Mesenteric fat pad (tissue), 1 donor: Measurements from ENCODE around the gene NRXN2. TPM values are rescaled to one million over a fixed set of nuclear protein-coding genes. Genes with fewer than 3 reads are reported as not detected.

Source experiments
- DNase-seq: peaks from one replicate; pipeline ENCODE4 v3.0.0-alpha.2; 2020; ENCODE audit warnings: low spot score
- total RNA-seq: library from RNA; stranded (reverse); fragmentation: NEBNext Ultra II Directional; extraction: Animal tissue kit (Norgen Biotek cat#: 25700); gene quantifications from one replicate; pipeline ENCODE4 v1.2.1, GENCODE V29; 2021
- donor health status: DM: yes; HTN: yes; CAD: no.

Gene NRXN2
- total RNA-seq, 1 donor from 2014 or later: 8.8 TPM

GRCh38 chr11:64594159-64594939, 128.6 kb downstream of the NRXN2 start:
- no peak for DNase-seq

DNA sequence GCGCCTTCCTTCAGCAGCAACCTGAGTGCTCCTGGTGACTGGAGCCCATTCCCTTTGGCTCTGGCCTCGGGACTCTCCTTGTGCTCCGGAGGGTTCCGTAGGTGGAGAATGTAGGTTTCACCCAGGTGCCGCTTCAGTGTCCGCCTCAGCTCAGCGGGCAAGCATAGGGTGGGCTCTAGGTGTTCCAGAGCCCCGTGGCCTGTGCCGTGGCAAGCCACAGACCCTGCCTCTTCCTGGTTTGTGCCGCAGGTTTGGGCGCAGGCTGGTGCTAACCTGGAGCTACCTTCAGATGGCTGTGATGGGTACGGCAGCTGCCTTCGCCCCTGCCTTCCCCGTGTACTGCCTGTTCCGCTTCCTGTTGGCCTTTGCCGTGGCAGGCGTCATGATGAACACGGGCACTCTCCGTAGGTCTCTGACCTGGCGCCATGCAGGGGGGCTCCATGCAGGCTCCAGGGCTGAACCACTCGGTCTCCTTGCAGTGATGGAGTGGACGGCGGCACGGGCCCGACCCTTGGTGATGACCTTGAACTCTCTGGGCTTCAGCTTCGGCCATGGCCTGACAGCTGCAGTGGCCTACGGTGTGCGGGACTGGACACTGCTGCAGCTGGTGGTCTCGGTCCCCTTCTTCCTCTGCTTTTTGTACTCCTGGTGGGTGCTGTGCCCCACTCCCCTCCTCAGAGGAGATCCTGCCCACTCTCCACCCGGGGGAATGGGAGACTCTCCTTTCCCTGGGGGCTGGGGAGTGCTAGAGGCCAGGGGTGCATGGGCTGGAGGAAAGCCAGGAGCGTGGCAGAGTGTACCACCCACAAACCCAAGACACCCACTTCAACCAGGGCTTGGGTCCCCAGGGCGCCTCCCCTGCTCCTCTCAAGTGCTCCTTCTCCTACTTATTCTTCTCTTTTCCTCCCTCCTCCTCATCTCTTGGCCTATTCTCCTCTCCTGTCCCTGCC, 129.6 kb downstream of the NRXN2 start:
- DNase-seq: no peak

DNA sequence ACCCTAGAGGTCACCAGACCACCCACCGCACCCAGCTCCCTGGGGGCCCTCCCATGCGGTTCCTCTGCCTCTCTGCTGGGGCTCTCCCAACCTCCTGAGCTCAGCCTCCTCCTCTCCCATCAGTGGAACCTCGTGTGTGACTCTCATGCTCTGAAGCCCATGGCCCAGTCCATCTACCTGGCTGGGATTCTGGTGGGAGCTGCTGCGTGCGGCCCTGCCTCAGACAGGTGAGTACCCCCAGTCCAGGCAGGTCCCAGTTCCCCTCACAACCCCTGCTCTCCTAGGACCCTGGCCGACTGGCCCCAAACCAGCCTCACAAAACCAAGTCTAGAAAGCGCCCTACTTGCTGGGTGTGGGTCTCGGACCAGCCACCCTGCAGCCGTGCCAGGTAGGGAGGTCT, 130.3 kb downstream of the NRXN2 start:
- DNase-seq: no peak

DNA sequence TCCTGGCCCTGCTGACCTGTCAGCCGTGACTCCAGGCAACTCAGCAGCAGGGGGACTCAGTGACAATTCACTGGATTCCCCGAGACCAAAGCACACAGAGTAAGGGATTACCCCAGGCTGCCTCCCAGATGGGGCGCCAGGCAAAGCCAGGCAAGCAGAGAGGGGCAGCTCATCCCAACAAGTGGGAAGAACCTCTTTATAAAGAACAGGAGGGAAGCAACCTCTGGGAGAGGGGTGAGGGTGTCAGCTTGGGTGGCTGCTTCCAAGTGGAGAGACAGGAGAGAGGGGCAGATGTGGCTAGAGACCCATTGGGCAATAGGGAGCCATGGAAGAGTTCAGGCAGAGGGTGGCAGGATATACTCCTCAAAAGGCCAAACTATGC, 130.8 kb downstream of the NRXN2 start:
- DNase-seq: no peak

DNA sequence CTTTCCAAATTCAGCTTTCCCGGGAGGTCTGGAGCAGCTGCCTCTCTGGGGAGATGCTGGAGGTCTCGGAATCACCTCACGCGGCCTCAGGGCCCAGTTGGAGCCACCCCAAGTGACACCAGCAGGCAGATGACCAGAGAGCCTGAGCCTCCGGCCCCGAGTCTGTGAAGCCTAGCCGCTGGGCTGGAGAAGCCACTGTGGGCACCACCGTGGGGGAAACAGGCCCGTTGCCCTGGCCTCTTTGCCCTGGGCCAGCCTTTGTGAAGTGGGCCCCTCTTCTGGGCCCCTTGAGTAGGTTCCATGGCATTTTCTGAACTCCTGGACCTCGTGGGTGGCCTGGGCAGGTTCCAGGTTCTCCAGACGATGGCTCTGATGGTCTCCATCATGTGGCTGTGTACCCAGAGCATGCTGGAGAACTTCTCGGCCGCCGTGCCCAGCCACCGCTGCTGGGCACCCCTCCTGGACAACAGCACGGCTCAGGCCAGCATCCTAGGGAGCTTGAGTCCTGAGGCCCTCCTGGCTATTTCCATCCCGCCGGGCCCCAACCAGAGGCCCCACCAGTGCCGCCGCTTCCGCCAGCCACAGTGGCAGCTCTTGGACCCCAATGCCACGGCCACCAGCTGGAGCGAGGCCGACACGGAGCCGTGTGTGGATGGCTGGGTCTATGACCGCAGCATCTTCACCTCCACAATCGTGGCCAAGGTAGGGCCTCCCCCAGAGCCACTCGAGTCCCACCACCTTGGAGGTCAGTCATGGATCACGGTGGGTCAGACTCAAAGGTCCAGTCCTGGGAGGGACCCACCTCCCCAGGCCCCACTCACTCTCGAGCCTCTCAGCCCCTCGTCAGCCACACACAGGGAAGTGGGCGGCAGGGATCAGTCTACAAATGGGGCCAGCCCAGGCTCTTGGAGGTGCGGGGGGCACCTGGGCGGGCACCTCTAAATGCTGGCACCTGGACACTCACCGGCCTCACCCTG, 131.5 kb downstream of the NRXN2 start:
- DNase-seq: no peak

GRCh38 chr11:64590763-64591221, 132.2 kb downstream of the NRXN2 start, which contains the start of gene SLC22A12:
TSS of gene SLC22A12 (plus strand) at chr11:64591220. CDS start at chr11:64591557, 337 bp downstream.
- no peak for DNase-seq

GRCh38 chr11:64588701-64589100, 134.3 kb downstream of the NRXN2 start:
- no peak for DNase-seq

GRCh38 chr11:64586366-64586765, 136.6 kb downstream of the NRXN2 start:
- DNase-seq: no peak

GRCh38 chr11:64585150-64585549, 137.8 kb downstream of the NRXN2 start:
- DNase-seq: no peak

DNA sequence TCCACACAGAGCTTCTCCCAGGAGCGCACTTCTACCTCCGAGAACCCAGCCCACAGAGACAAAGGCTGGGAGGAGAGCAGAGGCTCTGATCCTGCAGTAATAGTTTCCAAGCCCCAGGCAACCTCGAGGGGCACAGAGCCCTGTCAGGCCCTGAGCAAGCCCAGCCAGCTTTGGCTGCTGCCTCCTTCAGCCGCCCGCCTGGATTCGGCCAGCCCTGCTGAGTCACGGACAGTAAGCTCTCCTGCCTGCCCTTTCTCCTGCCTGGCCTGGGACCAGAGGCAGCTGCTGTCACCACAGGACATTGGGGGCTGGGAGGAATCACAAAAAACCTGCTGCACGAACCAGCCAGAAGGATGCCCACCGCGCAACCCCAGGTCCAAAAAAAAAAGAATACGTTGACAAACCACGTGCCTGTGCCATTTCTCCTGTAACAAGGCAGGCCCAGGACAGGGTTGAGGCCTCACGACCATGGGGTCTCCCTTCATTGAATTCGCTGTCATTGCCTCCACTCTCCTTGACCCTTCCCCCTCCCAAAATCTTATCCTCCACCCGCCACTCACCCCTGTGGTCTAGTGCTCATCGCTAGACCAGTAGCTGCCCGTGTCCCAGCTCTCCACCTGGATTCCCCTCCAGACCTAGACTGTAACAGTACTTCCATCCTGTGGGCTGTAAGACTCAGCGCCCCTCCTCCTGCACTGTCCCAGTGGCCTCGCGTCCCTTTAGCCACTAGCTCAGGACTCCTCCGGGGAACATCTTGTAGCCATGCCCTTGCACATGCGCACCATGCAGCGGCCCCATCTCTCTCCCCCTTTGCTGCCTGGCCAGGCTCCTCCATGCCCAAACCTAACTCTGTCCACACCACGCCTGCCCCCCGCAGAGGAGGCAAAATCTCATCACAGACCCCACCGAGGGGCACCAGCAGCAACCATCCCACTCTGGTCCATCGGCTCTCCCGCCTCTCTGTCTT, 139.4 kb downstream of the NRXN2 start:
- DNase-seq: no peak

DNA sequence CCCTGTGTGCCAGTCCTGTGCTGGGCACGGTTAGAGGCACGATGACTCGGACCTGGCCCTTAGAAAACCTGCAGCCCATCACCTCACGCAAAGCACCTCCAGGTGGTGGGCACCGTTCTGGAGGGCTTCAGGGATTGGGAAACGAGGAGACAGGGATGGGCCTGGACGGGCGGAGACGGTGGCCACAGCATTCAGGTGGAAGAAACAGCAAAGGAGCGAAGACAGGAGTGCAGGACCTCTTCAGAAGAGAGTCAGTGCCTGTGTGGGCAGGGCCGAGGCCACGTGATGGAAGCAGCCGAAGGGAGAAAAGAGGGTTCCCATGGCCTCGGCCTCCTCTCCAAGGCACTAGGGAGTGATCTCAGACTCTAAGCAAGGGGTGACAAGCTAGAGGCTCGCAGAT, 140.1 kb downstream of the NRXN2 start:
- DNase-seq: no peak

DNA sequence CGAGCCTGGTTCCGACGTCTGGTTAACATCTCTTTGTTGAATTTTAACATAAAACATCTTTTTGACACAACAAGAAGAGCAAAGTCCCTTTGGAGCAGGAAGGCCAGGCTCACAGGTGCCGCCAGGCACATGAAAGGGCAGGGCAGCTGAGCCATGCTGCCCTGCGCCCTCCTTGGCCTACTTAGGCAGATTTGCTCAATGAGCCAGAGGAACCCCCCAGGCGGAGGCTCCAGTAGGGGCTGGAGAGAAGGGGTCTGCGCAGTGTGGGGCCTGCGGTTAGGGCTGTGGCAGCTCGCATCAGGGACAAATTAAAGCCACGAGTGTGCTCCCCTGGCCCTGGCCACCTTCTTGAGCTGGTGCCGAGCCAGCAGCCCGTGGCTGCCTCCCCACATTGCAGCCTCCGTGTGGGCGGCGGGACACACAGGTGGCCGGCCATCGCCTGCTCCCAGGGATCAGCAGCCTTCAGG, 141.9 kb downstream of the NRXN2 start:
- no peak for DNase-seq

- no peak for DNase-seq
Measured at GRCh38 chr11:64580412-64580811, 142.6 kb downstream of the NRXN2 start.

GRCh38 chr11:64577202-64577601, 145.8 kb downstream of the NRXN2 start:
- DNase-seq: no peak

- DNase-seq: peak; percentile 67
Measured at GRCh38 chr11:64572143-64572542, 150.9 kb downstream of the NRXN2 start.

DNA sequence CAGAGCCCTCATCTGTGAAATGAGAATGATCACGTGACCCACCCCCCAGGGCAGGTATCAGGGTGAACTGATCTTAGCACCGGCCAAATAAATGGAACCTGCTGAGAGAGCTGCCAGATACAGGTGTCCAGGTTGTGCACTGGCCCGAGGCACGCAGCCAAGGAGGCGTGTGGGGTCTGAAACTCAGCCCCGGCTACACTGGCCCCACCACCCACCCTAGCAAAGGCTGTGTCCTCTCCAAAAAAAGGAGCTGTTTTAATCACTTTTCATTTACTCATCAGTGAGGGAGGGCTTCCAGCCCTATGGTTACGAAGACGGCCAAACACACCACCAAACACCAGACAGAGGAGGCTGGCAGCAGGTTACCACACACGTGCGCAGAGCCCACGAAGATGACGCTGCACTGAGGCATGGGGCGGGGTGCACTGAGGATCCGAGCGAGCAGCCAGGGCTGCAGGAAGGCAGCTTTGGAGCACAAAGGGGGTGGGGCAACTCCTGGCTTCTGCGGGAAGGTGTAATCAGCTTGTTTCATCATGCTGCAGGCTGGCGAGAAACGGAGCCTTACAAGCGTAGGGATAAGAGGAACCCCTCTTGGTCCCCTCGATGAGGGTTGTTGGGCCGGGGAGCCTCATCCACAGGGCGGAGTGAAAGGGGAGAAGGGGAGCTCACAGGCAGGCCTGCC, 151.4 kb downstream of the NRXN2 start:
- peak; percentile 55 for DNase-seq

GRCh38 chr11:64571050-64571409, 152.0 kb downstream of the NRXN2 start:
- DNase-seq: peak; percentile 74

DNA sequence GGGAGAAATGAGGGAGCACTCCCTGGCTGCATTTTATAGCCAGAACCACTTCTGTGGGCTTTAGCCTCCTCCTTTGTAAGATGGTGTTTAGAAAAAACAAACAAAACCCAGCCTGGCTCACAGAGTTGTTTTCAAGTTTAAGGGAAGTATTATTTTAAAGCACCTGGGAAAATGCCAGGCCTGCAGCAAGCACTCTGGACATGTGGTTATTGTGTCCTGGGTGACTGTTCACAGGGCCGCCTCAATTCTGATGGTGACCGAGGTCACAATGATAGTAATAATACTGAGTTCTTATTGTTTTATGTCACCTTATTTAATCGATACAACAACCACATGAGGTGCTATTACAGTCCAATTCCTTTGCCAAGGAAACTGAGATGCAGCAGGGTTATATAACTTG, 152.7 kb downstream of the NRXN2 start:
- no peak for DNase-seq
